ENCODE data around the gene SLC45A3. TPM values are rescaled to one million over a fixed set of nuclear protein-coding genes. Genes with fewer than 3 reads are reported as not detected.

SLC45A3 gene
- total RNA-seq, 4 donors from 2014 or later, result 0.76 to 1.2 (median 1.0) TPM; not detected in 1

DNA sequence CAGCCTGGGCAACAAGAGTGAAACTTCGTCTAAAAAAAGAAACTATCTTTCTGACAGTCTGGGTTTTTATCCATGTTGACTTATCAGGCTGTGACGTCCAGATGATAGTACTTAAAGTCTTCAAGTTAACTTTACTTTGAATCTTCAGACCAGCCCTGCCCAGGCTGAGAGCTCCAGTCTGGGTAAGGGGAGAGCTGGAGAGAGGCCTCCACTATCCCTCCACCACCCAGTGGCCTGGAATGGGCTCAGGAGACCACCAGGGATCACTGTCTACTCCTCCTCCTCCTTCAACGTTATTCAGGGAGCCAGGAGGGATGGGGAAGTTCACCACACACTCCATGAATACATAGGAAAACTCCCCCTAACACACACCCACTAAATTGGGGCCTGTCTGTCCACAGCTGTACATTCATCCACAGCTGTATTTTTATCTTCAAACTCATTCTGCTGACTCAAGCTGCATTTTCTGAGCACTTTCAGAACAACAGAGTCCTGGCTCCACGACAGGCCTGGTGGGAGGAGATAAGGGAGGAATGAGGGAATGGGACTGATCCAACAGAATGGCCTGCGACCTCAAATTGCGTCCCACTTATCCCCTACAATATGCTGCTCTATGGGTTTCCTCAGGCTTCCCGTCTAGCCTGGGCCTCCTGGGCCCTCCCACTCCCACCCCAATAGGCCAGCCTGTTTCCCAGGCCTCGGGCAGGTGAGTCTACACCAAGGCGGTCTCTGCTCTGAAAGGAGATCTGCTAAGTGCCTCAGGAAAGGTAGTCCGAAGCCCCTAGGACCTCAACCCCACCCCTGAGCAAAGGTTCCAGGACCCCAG, 1.8 kb downstream of the SLC45A3 start:
- in situ Hi-C loops (cut with MboI; ENCODE audit: low sequenced_read_pairs in 4 of 4) (no loop called here), intact Hi-C loops (cut with DNase I; ENCODE audit: low total_unique reads) (no loop called here)
- no peaks in the 10 kb centered on the region for H3K36me3 ChIP-seq
- H3K9me3 ChIP-seq, result no peaks in the 10 kb centered on the region
- TF ChIP-seq, protein P1, sequence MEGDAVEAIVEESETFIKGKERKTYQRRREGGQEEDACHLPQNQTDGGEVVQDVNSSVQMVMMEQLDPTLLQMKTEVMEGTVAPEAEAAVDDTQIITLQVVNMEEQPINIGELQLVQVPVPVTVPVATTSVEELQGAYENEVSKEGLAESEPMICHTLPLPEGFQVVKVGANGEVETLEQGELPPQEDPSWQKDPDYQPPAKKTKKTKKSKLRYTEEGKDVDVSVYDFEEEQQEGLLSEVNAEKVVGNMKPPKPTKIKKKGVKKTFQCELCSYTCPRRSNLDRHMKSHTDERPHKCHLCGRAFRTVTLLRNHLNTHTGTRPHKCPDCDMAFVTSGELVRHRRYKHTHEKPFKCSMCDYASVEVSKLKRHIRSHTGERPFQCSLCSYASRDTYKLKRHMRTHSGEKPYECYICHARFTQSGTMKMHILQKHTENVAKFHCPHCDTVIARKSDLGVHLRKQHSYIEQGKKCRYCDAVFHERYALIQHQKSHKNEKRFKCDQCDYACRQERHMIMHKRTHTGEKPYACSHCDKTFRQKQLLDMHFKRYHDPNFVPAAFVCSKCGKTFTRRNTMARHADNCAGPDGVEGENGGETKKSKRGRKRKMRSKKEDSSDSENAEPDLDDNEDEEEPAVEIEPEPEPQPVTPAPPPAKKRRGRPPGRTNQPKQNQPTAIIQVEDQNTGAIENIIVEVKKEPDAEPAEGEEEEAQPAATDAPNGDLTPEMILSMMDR (IDR thresholded peaks at IDR 0.05 in 4 of 5, conservative IDR thresholded peaks at IDR 0.05 in 1 of 5), result no peak
- no peak for TF ChIP-seq POLR2A (IDR thresholded peaks at IDR 0.05)
- peak overlapping the region; percentile 37 to 62 (median 56) for H3K27ac ChIP-seq
- peak overlapping the region in 1 of 4 donors; percentile 58 for H3K4me3 ChIP-seq
- ATAC-seq, result no peak
- DNase-seq, result no peak
- peaks cover 5 to 24% of the 10 kb centered on the region in 2 donors for H3K4me1 ChIP-seq
- H3K27me3 ChIP-seq, result peaks cover 0 to 6% (median 0%) of the 10 kb centered on the region in 3 donors

DNA sequence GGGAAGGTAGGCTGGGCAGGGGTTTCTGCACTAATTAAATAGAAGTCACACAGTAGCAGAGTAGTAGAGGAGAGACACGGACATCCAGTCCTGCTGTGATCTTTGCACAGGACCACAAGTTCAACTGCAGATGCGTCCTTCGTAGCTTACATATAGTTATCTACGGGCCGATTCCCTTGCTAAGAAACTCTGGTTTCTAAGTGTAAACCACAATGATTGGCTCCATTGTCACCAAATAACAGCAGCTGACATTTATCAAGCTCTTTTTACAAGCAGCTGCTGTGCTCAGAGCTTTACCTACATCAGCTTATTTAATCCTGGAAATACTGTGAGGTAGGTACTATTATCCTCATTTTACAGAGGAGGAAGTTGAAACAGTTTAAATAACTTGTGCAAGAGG, 3.1 kb downstream of the SLC45A3 start:
- in situ Hi-C loops (cut with MboI; ENCODE audit: low sequenced_read_pairs in 4 of 4) (no loop called here), intact Hi-C loops (cut with DNase I; ENCODE audit: low total_unique reads) (no loop called here)
- Histone ChIP-seq H3K4me3 (no peak overlapping the region), H3K27ac (peak overlapping the region in 3 of 4 donors; percentile 22 to 48 (median 30)), H3K27me3 (peaks cover 0 to 6% (median 0%) of the 10 kb centered on the region in 3 donors), H3K9me3 (no peaks in the 10 kb centered on the region), H3K36me3 (no peaks in the 10 kb centered on the region), H3K4me1 (peaks cover 5 to 24% of the 10 kb centered on the region in 2 donors)
- DNase-seq (no peak), ATAC-seq (no peak)
- TF ChIP-seq, protein P1 (IDR thresholded peaks at IDR 0.05 in 4 of 5, conservative IDR thresholded peaks at IDR 0.05 in 1 of 5), result no peak
- no peak for TF ChIP-seq POLR2A (IDR thresholded peaks at IDR 0.05)

DNA sequence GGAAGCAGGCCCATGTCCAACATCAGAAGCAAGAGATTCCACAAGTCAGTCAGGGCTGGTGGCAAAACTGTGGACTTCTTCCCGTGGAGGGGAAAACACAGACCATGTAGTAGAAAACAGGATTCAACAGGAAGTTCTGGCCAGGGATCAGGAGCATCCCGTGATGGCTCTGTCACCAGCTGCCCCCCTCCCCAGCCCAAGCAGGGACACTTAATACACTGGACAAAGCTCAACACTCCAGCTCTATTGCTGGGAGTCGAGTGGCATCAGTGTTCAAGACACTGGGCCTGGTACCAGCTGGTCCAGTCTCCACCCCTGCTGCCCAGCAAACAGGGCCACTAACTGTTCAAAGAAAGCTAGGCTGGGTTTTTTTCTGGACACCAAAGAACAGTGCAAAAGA, 3.7 kb downstream of the SLC45A3 start:
- in situ Hi-C loops (cut with MboI; ENCODE audit: low sequenced_read_pairs in 4 of 4) (no loop called here), intact Hi-C loops (cut with DNase I; ENCODE audit: low total_unique reads) (no loop called here)
- no peaks in the 10 kb centered on the region for H3K9me3 ChIP-seq
- H3K27me3 ChIP-seq, result peaks cover 0 to 6% (median 0%) of the 10 kb centered on the region in 3 donors
- TF ChIP-seq, protein P1 (IDR thresholded peaks at IDR 0.05 in 4 of 5, conservative IDR thresholded peaks at IDR 0.05 in 1 of 5), result no peak
- TF ChIP-seq POLR2A (IDR thresholded peaks at IDR 0.05), result no peak
- H3K4me1 ChIP-seq, result peaks cover 5 to 24% of the 10 kb centered on the region in 2 donors
- H3K36me3 ChIP-seq, result no peaks in the 10 kb centered on the region
- peak in 1 of 2 donors; percentile 56 for DNase-seq
- ATAC-seq, result peak; percentile 33 to 57
- no peak overlapping the region for H3K4me3 ChIP-seq
- H3K27ac ChIP-seq, result peak overlapping the region; percentile 6 to 58 (median 26)

DNA sequence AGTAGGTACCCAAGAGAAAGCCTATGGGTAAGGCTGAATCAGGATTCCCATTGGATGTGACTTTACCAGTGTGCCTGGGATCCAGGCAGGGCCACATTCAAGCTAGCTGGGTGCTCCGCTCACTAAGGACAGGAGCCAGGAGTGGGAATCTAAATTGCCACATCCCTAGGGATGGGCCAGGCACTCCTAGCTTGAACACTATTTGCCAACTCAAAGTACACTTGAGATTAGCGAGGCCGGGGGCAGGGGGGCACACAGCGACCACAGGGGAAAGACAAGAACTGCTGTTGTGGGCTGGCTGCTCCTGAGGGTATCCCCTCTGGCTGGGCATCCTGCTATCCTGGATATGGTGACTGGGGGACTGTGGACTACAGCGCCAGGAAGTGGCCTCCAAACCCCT, 4.3 kb downstream of the SLC45A3 start:
- intact Hi-C loops (cut with DNase I; ENCODE audit: low total_unique reads), result no loop called here

More for the DNA sequence above, 4.3 kb downstream of the SLC45A3 start:
- Histone ChIP-seq H3K4me3 (no peak overlapping the region), H3K27me3 (peaks cover 0 to 6% (median 0%) of the 10 kb centered on the region in 3 donors), H3K4me1 (peaks cover 5 to 24% of the 10 kb centered on the region in 2 donors), H3K27ac (peak overlapping the region; percentile 6 to 58 (median 23)), H3K9me3 (no peaks in the 10 kb centered on the region), H3K36me3 (no peaks in the 10 kb centered on the region)
- in situ Hi-C loops (cut with MboI; ENCODE audit: low sequenced_read_pairs in 4 of 4), result no loop called here
- ATAC-seq (no peak), DNase-seq (no peak)
- TF ChIP-seq POLR2A (IDR thresholded peaks at IDR 0.05), result no peak
- TF ChIP-seq, protein P1 (IDR thresholded peaks at IDR 0.05 in 4 of 5, conservative IDR thresholded peaks at IDR 0.05 in 1 of 5), result no peak
